ENCODE data around the gene S100A9. TPM values are rescaled to one million over a fixed set of nuclear protein-coding genes. Genes with fewer than 3 reads are reported as not detected.

The S100A9 gene
- total and polyA plus RNA-seq, 2 of the 8 experiments (the other 6 are each of a cell fraction or from before 2014, with no cell fraction given), result not detected

DNA sequence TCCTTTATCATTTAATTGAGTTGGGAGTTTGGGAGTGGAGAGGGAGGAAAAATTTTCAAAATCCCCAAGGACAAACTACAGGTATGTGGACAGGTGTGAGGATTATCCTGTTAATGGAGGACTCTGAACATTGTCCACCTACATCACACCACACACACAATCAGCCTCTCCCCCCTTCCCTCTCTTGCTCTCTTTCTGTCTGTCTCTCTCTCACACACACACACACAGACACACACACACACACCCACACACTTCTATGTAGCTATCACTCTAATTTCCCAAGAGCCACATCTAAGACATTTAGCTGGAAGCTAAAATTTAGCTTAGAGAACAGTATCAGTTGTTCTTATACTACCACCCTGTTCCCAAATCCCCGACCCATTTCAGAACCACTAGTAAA is 31.7 kb downstream of the S100A9 start:
- H3K79me2 ChIP-seq (ENCODE audit: control insufficient read depth in 1 of 2, insufficient read depth in 2 of 2, low read length in 2 of 2), result no peaks in the 10 kb centered on the region
- no peaks in the 10 kb centered on the region for H3K36me3 ChIP-seq (ENCODE audit: control insufficient read depth in 2 of 4, insufficient read depth in 4 of 4, low read length in 3 of 4)
- H3K4me2 ChIP-seq (ENCODE audit: insufficient read depth in 1 of 2, low read depth in 2 of 2, low read length in 2 of 2), result no peak overlapping the region
- H3K27me3 ChIP-seq (replicated peaks in 1 of 4; ENCODE audit: control insufficient read depth in 3 of 4, extremely low read depth in 1 of 4, insufficient read depth in 3 of 4, low read length in 3 of 4), result peaks cover 0 to 2% (median 0%) of the 10 kb centered on the region in 4 experiments; a peak in 1 of 7 replicates
- H3K4ac ChIP-seq (replicated peaks; ENCODE audit: insufficient read length, low read depth, low read length), result no peak overlapping the region
- no peak overlapping the region for H3K9ac ChIP-seq (replicated peaks in 1 of 4; ENCODE audit: extremely low read depth in 1 of 4, low read depth in 3 of 4, low read length in 3 of 4)
- H2BK15ac ChIP-seq (ENCODE audit: low read length), result no peak overlapping the region
- POLR2A ChIA-PET (ENCODE audit: partially characterized antibody), result no interaction called here
- no peak overlapping the region for H3K23ac ChIP-seq (ENCODE audit: insufficient read length)
- no peak overlapping the region for H3K4me3 ChIP-seq (ENCODE audit: extremely low read depth in 1 of 4, insufficient read depth in 2 of 4, low read depth in 3 of 4, low read length in 4 of 4)
- no peak for DNase-seq (ENCODE audit: low read depth in 1 of 2, low spot score in 2 of 2)
- no peak overlapping the region for H4K91ac ChIP-seq (replicated peaks; ENCODE audit: insufficient read length, low read length)
- H2AFZ ChIP-seq (ENCODE audit: low read length), result no peak overlapping the region
- H3K79me1 ChIP-seq (ENCODE audit: low read depth, low read length), result no peaks in the 10 kb centered on the region
- no peaks in the 10 kb centered on the region for H3K23me2 ChIP-seq (ENCODE audit: low read depth, low read length)
- no peaks in the 10 kb centered on the region for H4K20me1 ChIP-seq (replicated peaks in 1 of 2; ENCODE audit: control insufficient read depth in 1 of 2, insufficient read depth in 2 of 2, low read length in 2 of 2)
- H4K5ac ChIP-seq (ENCODE audit: insufficient read length, low read depth, low read length), result no peak overlapping the region
- CTCF ChIA-PET (ENCODE audit: partially characterized antibody), result interaction anchor here (1.5 to 1.8 kb wide), 2 partner anchors 36 to 76 kb away, joined by 3 to 8 read pairs; no protein-coding TSS in a partner anchor
- no peak overlapping the region for H2BK20ac ChIP-seq (ENCODE audit: low read length)
- no peak for TF ChIP-seq ATF3 (IDR thresholded peaks at IDR 0.05; ENCODE audit: insufficient read depth, low read depth, low read length)
- no peak for TF ChIP-seq JUND (IDR thresholded peaks at IDR 0.05; ENCODE audit: low read length)
- no peak for TF ChIP-seq POLR2A (IDR thresholded peaks at IDR 0.05; ENCODE audit: control extremely low read depth in 1 of 2, low read depth in 2 of 2, low read length in 2 of 2)
- TF ChIP-seq GTF2F1 (IDR thresholded peaks at IDR 0.05; ENCODE audit: borderline replicate concordance, low read depth, low read length), result no peak
- no peak overlapping the region for H2BK12ac ChIP-seq (ENCODE audit: low read depth, low read length)
- no peak overlapping the region for H3K14ac ChIP-seq (ENCODE audit: insufficient read length)
- no peak overlapping the region for H4K8ac ChIP-seq (ENCODE audit: extremely low read depth, insufficient read depth, low read length)
- H3K9me3 ChIP-seq (ENCODE audit: insufficient read depth in 2 of 2, low read depth in 1 of 2, low read length in 1 of 2), result no peaks in the 10 kb centered on the region
- no peak overlapping the region for H3K18ac ChIP-seq (ENCODE audit: extremely low read depth, low read length)
- no peak overlapping the region for H2BK120ac ChIP-seq (replicated peaks; ENCODE audit: low read depth, low read length)
- no peak overlapping the region for H3K56ac ChIP-seq (replicated peaks; ENCODE audit: insufficient read length, low read depth, low read length)
- 76% methylated on average over 1 of the region's 1 CpG; no CpG with 5 or more reads in 1 of the 2 experiments for WGBS, 2 experiments (ENCODE audit: extremely low coverage in 1 of 2, insufficient coverage in 1 of 2, insufficient read length in 1 of 2, insufficient replicate concordance in 2 of 2, low coverage in 1 of 2, low lambda C conversion rate in 2 of 2, missing lambda C conversion rate in 1 of 2)
- no peak overlapping the region for H2BK5ac ChIP-seq (ENCODE audit: low read depth, low read length)
- FAIRE-seq, result no peak
- H3K4me1 ChIP-seq (replicated peaks in 1 of 4; ENCODE audit: control insufficient read depth in 3 of 4, insufficient read depth in 4 of 4, low read length in 3 of 4), result no peaks in the 10 kb centered on the region
- H3K27ac ChIP-seq (ENCODE audit: low read depth, low read length), result no peak overlapping the region
- H2AK5ac ChIP-seq (ENCODE audit: low read depth, low read length), result no peak overlapping the region
